SK-N-SH (cell line): ENCODE data around the gene CANT1. TPM values are rescaled to one million over a fixed set of nuclear protein-coding genes. Genes with fewer than 3 reads are reported as not detected.
A peak's percentile ranks its signal among the peaks of the same experiment; 100 is the strongest.

Experiments used
- CTCF ChIA-PET: fragments of 300-600, 350-600 bp; formaldehyde crosslinking; extraction: SDS; loops from one replicate; lab custom pipeline; 2021; lab: Yijun Ruan, JAX
- POLR2A ChIA-PET: fragments of 350-600 bp; sonication (Branson Sonifier 250); formaldehyde crosslinking; extraction: SDS; loops from one replicate; lab custom pipeline; 2020; ENCODE audit warnings: antibody characterized with exemption, inconsistent platforms; lab: Yijun Ruan, JAX
- DNase-seq: peaks from one replicate; pipeline ENCODE4 v3.0.0; 2012
- H2AFZ ChIP-seq: fragments of 200-600 bp; sonication (generic); 2 replicates; pipeline ENCODE4 v1.8.1; 2016; ENCODE audit warnings: antibody characterized with exemption, mild to moderate bottlenecking, low read depth
- H3F3A ChIP-seq: fragments of 200-600 bp; sonication (generic); replicated peaks from 2 replicates; pipeline ENCODE3; 2016; ENCODE audit warnings: antibody characterized with exemption, mild to moderate bottlenecking; ENCODE audit not compliant: insufficient read depth
- H3K27ac ChIP-seq, 2 experiments: fragments of 200-500 bp in 1 of 2; fragments of 200-600 bp in 1 of 2; sonication (Bioruptor generic) in 1 of 2; sonication (generic), shearing (Covaris generic) in 1 of 2; 2 replicates each; pipeline versions ENCODE4 v1.5.1 to v1.6.1; 2014 to 2016; ENCODE audit warnings: low read depth in 2 of 2, inconsistent platforms in 1 of 2, low read length in 1 of 2, mild to moderate bottlenecking in 1 of 2, mixed read lengths in 1 of 2
- H3K27me3 ChIP-seq: fragments of 200-600 bp; sonication (generic), shearing (Covaris generic); 2 replicates; pipeline ENCODE4 v1.6.1; 2016; ENCODE audit warnings: mixed run types; ENCODE audit not compliant: insufficient read depth
- H3K36me3 ChIP-seq, 2 experiments: fragments of 200-500 bp in 1 of 2; fragments of 200-600 bp in 1 of 2; sonication (Bioruptor generic) in 1 of 2; sonication (generic) in 1 of 2; replicated peaks in 1 of 2; 2 replicates each; pipeline versions ENCODE3 to v1.5.1; 2014 to 2016; ENCODE audit warnings: low read length in 1 of 2, mild to moderate bottlenecking in 1 of 2; ENCODE audit not compliant: insufficient read depth in 2 of 2, control insufficient read depth in 1 of 2
- H3K4me1 ChIP-seq, 2 experiments: fragments of 200-500 bp in 1 of 2; fragments of 200-600 bp in 1 of 2; sonication (Bioruptor generic) in 1 of 2; sonication (generic), shearing (Covaris generic) in 1 of 2; 2 replicates each; pipeline versions ENCODE4 v1.5.1 to v1.6.1; 2014 to 2016; ENCODE audit warnings: low read depth in 1 of 2, low read length in 1 of 2, mixed run types in 1 of 2; ENCODE audit not compliant: insufficient read depth in 2 of 2, control insufficient read depth in 1 of 2
- H3K4me2 ChIP-seq: fragments of 200-600 bp; sonication (generic), shearing (Covaris generic); 2 replicates; pipeline ENCODE4 v1.6.1; 2017; ENCODE audit warnings: mixed run types
- H3K4me3 ChIP-seq, 2 experiments: fragments of 200-500 bp in 1 of 2; fragments of 200-600 bp in 1 of 2; sonication (Bioruptor generic) in 1 of 2; sonication (generic), shearing (Covaris generic) in 1 of 2; 2 replicates each; pipeline versions ENCODE4 v1.5.1 to v1.8.1; 2014 to 2016; ENCODE audit warnings: low read depth in 2 of 2, inconsistent platforms in 1 of 2, low read length in 1 of 2, mild to moderate bottlenecking in 1 of 2, mixed read lengths in 1 of 2, moderate library complexity in 1 of 2
- H3K79me2 ChIP-seq: fragments of 200-600 bp; sonication (generic); 2 replicates; pipeline ENCODE4 v1.8.1; 2017; ENCODE audit warnings: mild to moderate bottlenecking; ENCODE audit not compliant: insufficient read depth
- H3K9ac ChIP-seq: fragments of 200-600 bp; sonication (generic); 2 replicates; pipeline ENCODE4 v1.6.1; 2017; ENCODE audit warnings: mixed run types
- H3K9me2 ChIP-seq: fragments of 200-600 bp; sonication (generic); 2 replicates; pipeline ENCODE4 v1.6.1; 2017; ENCODE audit warnings: mixed run types
- H3K9me3 ChIP-seq: fragments of 200-600 bp; sonication (generic); 2 replicates; pipeline ENCODE4 v1.6.1; 2017; ENCODE audit warnings: mixed run types, mild to moderate bottlenecking, moderate library complexity
- H4K20me1 ChIP-seq: fragments of 200-600 bp; sonication (generic); 2 replicates; pipeline ENCODE4 v1.6.1; 2017; ENCODE audit warnings: mild to moderate bottlenecking, mixed run types; ENCODE audit not compliant: insufficient read depth
- CHD2 ChIP-seq: fragments of 150-350 bp; IDR thresholded peaks from 2 replicates; pipeline ENCODE4 v1.6.1; 2018; ENCODE audit warnings: low read length; ENCODE audit not compliant: partially characterized antibody
- CTCF ChIP-seq: fragments of 200-600 bp; sonication (generic); IDR thresholded peaks from 2 replicates; pipeline ENCODE4 v1.6.1; 2017; ENCODE audit warnings: antibody characterized with exemption, mild to moderate bottlenecking, moderate library complexity
- EP300 ChIP-seq, 2 experiments: IDR thresholded peaks; 2 replicates each; pipeline versions ENCODE4 v1.4.0 to v1.6.1; 2012; ENCODE audit warnings: borderline replicate concordance in 1 of 2, low read depth in 1 of 2, low read length in 1 of 2
- EZH2phosphoT487 ChIP-seq: fragments of 200-600 bp; sonication (generic); IDR thresholded peaks from 2 replicates; pipeline ENCODE4 v1.6.1; 2017; ENCODE audit warnings: low read depth, mixed run types, mild to moderate bottlenecking, antibody characterized with exemption, moderate library complexity, borderline replicate concordance
- FOSL2 ChIP-seq: IDR thresholded peaks from 2 replicates; pipeline ENCODE4 v1.4.0; 2012; ENCODE audit warnings: low read depth, mild to moderate bottlenecking, moderate library complexity, borderline replicate concordance
- FOXJ3 ChIP-seq: sonication (generic); formaldehyde crosslinking; IDR thresholded peaks from 2 replicates; pipeline ENCODE4 v1.5.1; 2020; ENCODE audit warnings: mild to moderate bottlenecking, missing genetic modification reagents
- GATA2 ChIP-seq: sonication (generic); formaldehyde crosslinking; IDR thresholded peaks from 2 replicates; pipeline ENCODE4 v1.5.0; 2020; ENCODE audit warnings: mild to moderate bottlenecking, missing genetic modification reagents
- IRF3 ChIP-seq: fragments of 150-350 bp; IDR thresholded peaks from 2 replicates; pipeline ENCODE4 v1.6.1; 2016; ENCODE audit warnings: mild to moderate bottlenecking, low read depth, low read length
- JUND ChIP-seq: IDR thresholded peaks from 2 replicates; pipeline ENCODE4 v1.4.0; 2012
- MEF2A ChIP-seq: IDR thresholded peaks from 2 replicates; pipeline ENCODE4 v1.4.0; 2012; ENCODE audit warnings: low read depth, borderline replicate concordance
- MXI1 ChIP-seq: IDR thresholded peaks from 2 replicates; pipeline ENCODE4 v1.6.1; 2012; ENCODE audit warnings: mild to moderate bottlenecking, low read depth, low read length, improper control_type of control experiment
- NRF1 ChIP-seq: IDR thresholded peaks from 2 replicates; pipeline ENCODE4 v1.6.1; 2012; ENCODE audit warnings: low read depth, mild to moderate bottlenecking, low read length
- POLR2AphosphoS5 ChIP-seq: IDR thresholded peaks from 2 replicates; pipeline ENCODE4 v1.6.1; 2012; ENCODE audit warnings: low read depth, low read length
- RAD21 ChIP-seq: IDR thresholded peaks from 2 replicates; pipeline ENCODE4 v1.6.1; 2012; ENCODE audit warnings: mild to moderate bottlenecking, low read length
- REST ChIP-seq: IDR thresholded peaks from 2 replicates; pipeline ENCODE4 v1.6.1; 2012; ENCODE audit warnings: mild to moderate bottlenecking, low read depth, low read length, moderate library complexity
- USF1 ChIP-seq: IDR thresholded peaks from 2 replicates; pipeline ENCODE4 v1.4.0; 2012; ENCODE audit warnings: low read depth, borderline replicate concordance
- YY1 ChIP-seq: IDR thresholded peaks from 2 replicates; pipeline ENCODE4 v1.4.0; 2012; ENCODE audit warnings: low read depth, mild to moderate bottlenecking
- WGBS: methylation state at CpG from one replicate; pipeline ENCODE4 v1.1.6; 2017; ENCODE audit warnings: low lambda C conversion rate; 5-methylcytosine and 5-hydroxymethylcytosine counted together
- polyA plus RNA-seq, 3 experiments: library from polyadenylated mRNA; depleted of rRNA; stranded (reverse); fragments of >200 nt; gene quantifications; 2 replicates each; pipeline ENCODE4 v1.2.3, GENCODE V29; 2012

Gene CANT1
- polyA plus RNA-seq, 1 of the 3 experiments (the other 2 are of a cell fraction) = 87.4 TPM

- Histone ChIP-seq H2AFZ (no peak overlapping the region), H4K20me1 (peaks cover 66% of the 10 kb centered on the region), H3F3A (peaks cover 5% of the 10 kb centered on the region), H3K4me3 (no peak overlapping the region), H3K27ac (peak overlapping the region in 1 of 2 experiments; percentile 86; a peak in 2 of 4 replicates), H3K9me3 (no peaks in the 10 kb centered on the region), H3K4me2 (no peak overlapping the region), H3K9ac (no peak overlapping the region), H3K79me2 (peaks cover 71% of the 10 kb centered on the region), H3K9me2 (no peaks in the 10 kb centered on the region), H3K4me1 (peaks cover 0 to 30% of the 10 kb centered on the region in 2 experiments; a peak in 1 of 4 replicates), H3K27me3 (no peaks in the 10 kb centered on the region), H3K36me3 (peaks cover 29 to 64% of the 10 kb centered on the region in 2 experiments)
- TF ChIP-seq NRF1 (no peak), JUND (no peak), FOXJ3 (CRISPR knock-in tag) (no peak; the same call in 1 of the 2 replicates), USF1 (no peak), POLR2AphosphoS5 (no peak), EP300 (IDR thresholded peaks at IDR 0.05; ENCODE audit: borderline replicate concordance in 1 of 2, low read depth in 1 of 2, low read length in 1 of 2) (peak in 1 of 2 experiments; percentile 7; a peak in 1 of 4 replicates), FOSL2 (no peak), REST (no peak), EZH2phosphoT487 (no peak), MEF2A (no peak), GATA2 (CRISPR knock-in tag) (no peak), MXI1 (peak; percentile 89), RAD21 (peak; percentile 4; the same call in 1 of the 2 replicates), CHD2 (peak; percentile 3), CTCF (no peak), IRF3 (no peak), YY1 (no peak)
- DNase-seq = peak; percentile 96
- ChIA-PET POLR2A (interaction anchor here (0.9 to 1.6 kb wide), 3 partner anchors 11 to 116 kb away, joined by 3 to 6 read pairs (median 3); partner anchors contain the start of gene CANT1), CTCF (interaction anchor here (0.7 to 11.1 kb wide), 13 partner anchors 11 to 394 kb away, joined by 3 to 133 read pairs (median 5); partner anchors contain the start of gene LGALS3BP)
- 73% methylated on average over 21 of the region's 28 CpGs for WGBS
Measured at GRCh38 chr17:78998311-78999055, 11.1 kb downstream of the CANT1 start.
